GM18511 (cell line): Measurements from ENCODE around the gene ESPL1.

ENCODE experiments used
- ATAC-seq: cut with Tn5 transposase; IDR thresholded peaks from one replicate; pipeline ENCODE4 v1.9.1; 2021; ENCODE audit warnings: mild to moderate bottlenecking, moderate library complexity; ENCODE audit not compliant: unreplicated experiment

ESPL1 gene

DNA sequence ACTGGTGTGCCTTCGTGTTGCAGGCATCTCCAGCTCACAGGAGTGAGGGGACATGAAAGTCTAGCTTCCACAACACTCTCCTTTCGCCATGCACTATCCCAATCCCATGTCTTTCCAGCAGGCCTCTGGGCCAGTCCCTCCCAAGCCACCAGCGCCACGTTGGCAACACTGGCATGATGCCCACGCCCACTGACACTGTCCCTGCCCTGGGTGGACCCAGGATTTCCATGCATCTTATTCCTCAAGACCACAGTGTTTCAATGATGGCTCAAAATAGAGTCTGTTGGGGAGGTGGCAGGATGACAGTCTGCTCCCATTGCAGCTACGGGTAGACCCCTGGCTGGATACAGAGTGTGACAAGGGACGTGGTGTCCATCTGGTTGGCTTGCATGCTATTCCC, 65.7 kb downstream of the ESPL1 start:
- ATAC-seq: no peak

DNA sequence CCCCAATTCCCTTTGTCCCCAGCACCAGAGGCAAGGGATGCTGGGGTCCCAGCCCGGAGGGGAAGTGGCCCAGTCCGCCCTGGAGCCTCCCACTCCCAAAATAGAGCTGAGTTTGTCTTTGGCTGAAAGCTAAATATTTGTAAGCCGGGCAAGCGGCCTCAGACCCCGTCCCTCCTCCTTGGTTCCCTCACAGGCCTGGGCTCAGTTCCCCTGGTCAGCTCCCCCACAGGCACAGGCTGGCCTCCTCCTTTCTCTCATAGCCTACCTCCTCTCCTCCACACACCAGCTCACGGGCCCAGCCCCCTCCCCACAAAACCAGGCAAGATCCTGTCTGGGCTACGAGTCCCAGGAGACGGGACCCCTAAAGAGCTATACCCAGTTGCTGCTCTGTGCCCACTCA, 66.7 kb downstream of the ESPL1 start:
- ATAC-seq: no peak

DNA sequence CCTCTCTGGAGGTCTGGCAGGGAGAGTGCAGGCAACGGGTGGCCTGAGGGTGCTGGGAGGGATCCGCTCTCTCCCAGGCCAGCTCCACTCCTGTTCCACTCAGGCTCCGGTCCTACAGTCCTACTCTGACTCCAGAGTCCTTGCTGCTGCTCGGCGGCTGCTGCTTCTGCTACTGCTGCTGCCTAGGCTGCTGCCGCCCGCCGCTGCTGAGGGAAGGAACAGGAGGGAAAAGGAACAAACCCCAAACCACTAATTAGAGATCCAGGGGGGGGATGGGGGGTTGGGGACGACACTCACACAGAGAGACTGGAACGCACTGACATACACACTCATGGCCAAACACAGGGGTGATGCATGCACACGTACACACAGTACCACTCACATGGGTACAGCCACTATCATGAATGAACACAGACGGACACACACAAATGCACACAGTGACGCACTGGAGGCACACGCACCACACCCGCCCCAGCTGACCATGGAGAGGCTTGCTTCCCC, 68.1 kb downstream of the ESPL1 start, which contains the start of gene SP7:
Gene SP7 (minus strand): TSS at position 174 of the 501 bp plus-strand sequence. CDS start 708 bp downstream, outside the sequence.
- no peak for ATAC-seq

DNA sequence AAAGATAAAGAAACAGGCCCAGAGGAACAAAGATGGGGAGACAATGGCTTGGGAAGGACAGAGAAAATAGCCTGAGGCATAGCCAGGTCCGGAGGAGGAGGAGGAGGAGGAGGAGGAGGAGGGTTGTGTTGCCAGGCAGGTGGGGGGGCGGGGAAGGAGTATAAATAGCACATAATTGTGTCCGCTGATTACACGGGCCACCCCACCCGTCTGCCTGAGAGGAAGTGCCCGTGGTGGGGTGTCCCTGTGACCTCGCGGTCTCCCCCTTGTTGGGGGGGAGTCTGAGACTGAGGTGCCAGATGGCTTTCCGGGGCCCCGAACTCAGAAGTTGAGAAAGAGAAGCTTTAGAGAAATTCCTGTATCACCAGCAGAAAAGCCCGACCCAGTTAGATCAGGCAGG, 69.9 kb downstream of the ESPL1 start:
- no peak for ATAC-seq

DNA sequence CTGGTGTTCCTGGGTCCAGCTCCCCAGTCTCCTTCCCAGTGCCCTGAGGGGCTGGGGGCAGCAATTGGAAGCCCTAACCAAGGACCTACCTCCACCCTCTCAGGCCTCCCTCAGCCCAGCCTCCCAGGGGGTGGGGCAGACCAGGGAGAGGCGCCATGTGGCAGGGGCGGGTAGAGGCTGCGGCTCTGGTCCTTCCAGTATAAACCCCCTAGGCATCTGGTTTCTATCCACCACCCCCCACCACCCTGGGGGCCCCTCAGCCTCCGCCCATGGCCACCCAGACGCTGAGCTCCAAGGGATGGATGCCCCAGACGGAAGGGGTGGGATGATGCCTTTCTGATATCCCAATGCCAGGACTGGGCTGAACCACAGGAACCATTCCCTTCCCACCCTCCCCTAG, 70.8 kb downstream of the ESPL1 start:
- ATAC-seq: no peak

DNA sequence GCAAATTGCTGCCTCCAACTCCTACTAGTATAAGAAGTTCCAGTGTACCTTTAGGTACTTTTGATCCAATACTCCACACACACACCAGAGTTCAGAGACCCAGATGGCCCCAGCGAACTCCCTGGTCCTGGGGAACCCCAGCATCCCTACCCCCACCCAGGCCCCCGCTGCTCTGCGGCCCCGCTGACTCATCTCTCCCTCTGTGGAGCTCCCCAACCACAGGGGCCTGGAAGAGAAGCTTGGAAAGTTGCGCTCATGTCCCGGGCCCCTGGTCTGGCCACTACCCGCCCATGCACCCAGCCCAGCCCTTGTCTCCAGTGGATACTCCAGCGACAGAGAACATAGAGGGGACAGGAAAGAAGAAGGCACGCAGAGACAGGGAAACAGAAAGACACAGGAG, 72.3 kb downstream of the ESPL1 start:
- ATAC-seq: no peak
